ENCODE measurements around the gene FAM9B. TPM values are rescaled to one million over a fixed set of nuclear protein-coding genes. Genes with fewer than 3 reads are reported as not detected.

FAM9B gene
- total RNA-seq, 1 experiment from 2014 or later = not detected

DNA sequence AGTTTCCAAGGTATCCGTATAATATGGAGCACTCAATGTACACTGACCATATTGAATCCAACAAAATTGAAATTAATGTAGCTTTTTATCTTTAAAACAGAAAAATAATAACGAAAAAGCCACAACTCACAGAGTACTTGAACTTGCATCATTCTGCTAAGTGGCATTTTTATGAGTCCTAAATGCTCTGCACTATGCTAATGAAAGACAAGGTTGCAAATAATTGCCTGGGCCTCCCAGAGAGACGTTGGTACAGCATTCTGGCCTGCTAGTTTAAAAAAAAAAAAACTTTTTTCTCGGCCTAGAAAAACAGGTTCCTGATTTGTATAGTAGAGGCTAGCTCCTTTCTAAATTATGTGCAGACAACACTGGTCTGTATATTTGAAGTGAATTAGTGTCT is 4.3 kb upstream of the FAM9B start:
- no peaks in the 10 kb centered on the region for H3K9me2 ChIP-seq (ENCODE audit: insufficient read depth)
- no peak overlapping the region for H3K4me2 ChIP-seq
- no peaks in the 10 kb centered on the region for H3F3A ChIP-seq (ENCODE audit: insufficient read depth, low read depth)
- no peak for TF ChIP-seq EZH2 (IDR thresholded peaks at IDR 0.05; ENCODE audit: low read depth)
- ChIA-PET CTCF (no interaction called here), POLR2A (ENCODE audit: unreplicated experiment) (no interaction called here)
- no peaks in the 10 kb centered on the region for H3K4me1 ChIP-seq (replicated peaks; ENCODE audit: insufficient read depth)
- H3K27ac ChIP-seq = no peak overlapping the region
- H4K20me1 ChIP-seq (ENCODE audit: insufficient read depth) = no peaks in the 10 kb centered on the region
- H3K79me2 ChIP-seq (ENCODE audit: low read depth) = no peaks in the 10 kb centered on the region
- H3K36me3 ChIP-seq (ENCODE audit: low read depth) = no peaks in the 10 kb centered on the region
- H3K27me3 ChIP-seq (ENCODE audit: insufficient read depth, low read depth) = no peaks in the 10 kb centered on the region
- H3K4me3 ChIP-seq = no peak overlapping the region
- H3K9me3 ChIP-seq (ENCODE audit: insufficient read depth, low read depth) = no peaks in the 10 kb centered on the region
- DNase-seq = no peak
- no peak overlapping the region for H2AFZ ChIP-seq
- BruUV-seq (replicated peaks) = no TSS peak
- intact Hi-C loops (cut with micrococcal nuclease; ENCODE audit: unreplicated experiment) = no loop called here

DNA sequence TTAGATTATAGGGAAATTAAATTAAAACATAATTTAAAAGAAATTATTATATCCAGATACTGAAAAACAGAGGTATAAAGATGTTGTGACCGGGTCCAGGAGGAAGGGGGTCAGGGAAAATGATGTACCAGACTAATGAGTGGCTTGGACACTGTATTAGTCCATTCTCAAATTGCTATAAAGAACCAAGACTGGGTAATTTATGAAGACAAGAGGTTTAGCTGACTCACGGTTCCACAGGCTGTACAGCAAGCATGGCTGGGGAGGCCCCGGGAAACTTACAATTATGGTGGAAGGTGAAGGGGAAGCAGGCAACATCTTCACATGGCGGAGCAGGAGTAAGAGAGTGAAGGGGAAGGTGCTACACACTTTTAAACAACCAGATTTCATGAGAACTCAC is 3.4 kb upstream of the FAM9B start:
- intact Hi-C loops (cut with micrococcal nuclease; ENCODE audit: unreplicated experiment) = no loop called here
- no peak for TF ChIP-seq EZH2 (IDR thresholded peaks at IDR 0.05; ENCODE audit: low read depth)
- TF ChIP-seq, protein P1, sequence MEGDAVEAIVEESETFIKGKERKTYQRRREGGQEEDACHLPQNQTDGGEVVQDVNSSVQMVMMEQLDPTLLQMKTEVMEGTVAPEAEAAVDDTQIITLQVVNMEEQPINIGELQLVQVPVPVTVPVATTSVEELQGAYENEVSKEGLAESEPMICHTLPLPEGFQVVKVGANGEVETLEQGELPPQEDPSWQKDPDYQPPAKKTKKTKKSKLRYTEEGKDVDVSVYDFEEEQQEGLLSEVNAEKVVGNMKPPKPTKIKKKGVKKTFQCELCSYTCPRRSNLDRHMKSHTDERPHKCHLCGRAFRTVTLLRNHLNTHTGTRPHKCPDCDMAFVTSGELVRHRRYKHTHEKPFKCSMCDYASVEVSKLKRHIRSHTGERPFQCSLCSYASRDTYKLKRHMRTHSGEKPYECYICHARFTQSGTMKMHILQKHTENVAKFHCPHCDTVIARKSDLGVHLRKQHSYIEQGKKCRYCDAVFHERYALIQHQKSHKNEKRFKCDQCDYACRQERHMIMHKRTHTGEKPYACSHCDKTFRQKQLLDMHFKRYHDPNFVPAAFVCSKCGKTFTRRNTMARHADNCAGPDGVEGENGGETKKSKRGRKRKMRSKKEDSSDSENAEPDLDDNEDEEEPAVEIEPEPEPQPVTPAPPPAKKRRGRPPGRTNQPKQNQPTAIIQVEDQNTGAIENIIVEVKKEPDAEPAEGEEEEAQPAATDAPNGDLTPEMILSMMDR (conservative IDR thresholded peaks at IDR 0.05) = no peak
- no peak overlapping the region for H3K4me3 ChIP-seq
- no peaks in the 10 kb centered on the region for H3K27me3 ChIP-seq (ENCODE audit: insufficient read depth, low read depth)
- no peaks in the 10 kb centered on the region for H3K36me3 ChIP-seq (ENCODE audit: low read depth)
- no peak overlapping the region for H3K4me2 ChIP-seq
- ChIA-PET CTCF (no interaction called here), POLR2A (ENCODE audit: unreplicated experiment) (no interaction called here)
- no peak overlapping the region for H2AFZ ChIP-seq
- no peaks in the 10 kb centered on the region for H3K4me1 ChIP-seq (replicated peaks; ENCODE audit: insufficient read depth)
- no TSS peak for BruUV-seq (replicated peaks)
- H3F3A ChIP-seq (ENCODE audit: insufficient read depth, low read depth) = no peaks in the 10 kb centered on the region
- no peak for DNase-seq
- H3K9me2 ChIP-seq (ENCODE audit: insufficient read depth) = no peaks in the 10 kb centered on the region
- no peaks in the 10 kb centered on the region for H3K79me2 ChIP-seq (ENCODE audit: low read depth)
- no peaks in the 10 kb centered on the region for H3K9me3 ChIP-seq (ENCODE audit: insufficient read depth, low read depth)
- H4K20me1 ChIP-seq (ENCODE audit: insufficient read depth) = no peaks in the 10 kb centered on the region
- H3K27ac ChIP-seq = no peak overlapping the region

DNA sequence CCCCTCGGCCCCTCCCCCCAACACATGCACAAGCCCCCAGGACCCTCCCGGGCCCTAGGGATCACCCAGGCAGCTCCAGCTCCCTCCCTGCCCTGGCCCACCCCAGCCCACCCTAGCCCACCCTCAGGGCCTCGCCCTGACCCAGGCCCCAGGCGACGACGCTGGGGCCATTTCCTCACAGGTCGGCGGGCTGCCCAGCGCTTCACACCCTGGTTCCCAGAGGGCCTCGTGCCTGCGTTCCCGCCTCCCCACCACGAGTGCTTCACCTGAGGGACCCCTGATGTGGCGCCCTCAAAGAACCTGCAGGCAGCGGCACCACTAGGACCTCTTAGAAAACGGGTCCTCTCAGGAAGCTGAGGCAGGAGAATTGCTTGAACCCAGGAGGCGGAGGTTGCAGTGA is 341 bp downstream of the FAM9B start:
- Histone ChIP-seq H3K9me3 (ENCODE audit: insufficient read depth, low read depth) (no peaks in the 10 kb centered on the region), H3K27me3 (ENCODE audit: insufficient read depth, low read depth) (no peaks in the 10 kb centered on the region), H3K79me2 (ENCODE audit: low read depth) (no peaks in the 10 kb centered on the region), H3K9me2 (ENCODE audit: insufficient read depth) (no peaks in the 10 kb centered on the region), H2AFZ (0 out of 2 replicates have a peak overlapping the region, but pooled peaks have one; percentile 43), H3K4me3 (no peak overlapping the region; the same call in 1 of the 2 replicates), H4K20me1 (ENCODE audit: insufficient read depth) (no peaks in the 10 kb centered on the region), H3K36me3 (ENCODE audit: low read depth) (no peaks in the 10 kb centered on the region), H3K4me2 (peak overlapping the region; percentile 23; the same call in 1 of the 2 replicates), H3K4me1 (replicated peaks; ENCODE audit: insufficient read depth) (no peaks in the 10 kb centered on the region), H3K27ac (no peak overlapping the region), H3F3A (ENCODE audit: insufficient read depth, low read depth) (no peaks in the 10 kb centered on the region)
- no peak for TF ChIP-seq EZH2 (IDR thresholded peaks at IDR 0.05; ENCODE audit: low read depth)
- TF ChIP-seq, protein P1 (conservative IDR thresholded peaks at IDR 0.05) = no peak
- ChIA-PET CTCF (no interaction called here), POLR2A (ENCODE audit: unreplicated experiment) (no interaction called here)
- DNase-seq = no peak
- intact Hi-C loops (cut with micrococcal nuclease; ENCODE audit: unreplicated experiment) = no loop called here
- BruUV-seq (replicated peaks) = no TSS peak

DNA sequence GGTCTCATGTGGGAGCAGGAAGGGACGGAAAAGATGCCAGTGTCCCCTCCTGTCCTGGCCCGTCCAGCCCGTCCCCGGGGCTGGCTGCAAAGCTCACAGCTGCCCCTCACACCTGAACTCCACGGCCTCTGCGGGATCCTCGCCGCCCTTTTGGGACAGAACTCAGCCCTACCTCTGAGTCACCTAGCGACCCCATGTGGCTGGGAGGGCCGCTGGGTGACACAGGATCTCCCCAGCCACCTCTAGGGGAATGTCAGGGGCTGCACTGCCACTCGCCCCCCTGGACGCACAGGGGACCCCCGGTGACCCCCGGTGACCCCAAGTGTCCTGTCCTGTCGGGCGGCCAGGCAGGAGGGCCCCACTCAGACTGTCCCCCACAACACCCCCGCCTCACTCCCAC is 748 bp downstream of the FAM9B start:
- CTCF ChIA-PET = no interaction called here
- H3K27me3 ChIP-seq (ENCODE audit: insufficient read depth, low read depth) = no peaks in the 10 kb centered on the region
- H4K20me1 ChIP-seq (ENCODE audit: insufficient read depth) = no peaks in the 10 kb centered on the region
- H3K4me3 ChIP-seq = no peak overlapping the region
- intact Hi-C loops (cut with micrococcal nuclease; ENCODE audit: unreplicated experiment) = no loop called here
- no peak overlapping the region for H3K4me2 ChIP-seq
- H3K36me3 ChIP-seq (ENCODE audit: low read depth) = no peaks in the 10 kb centered on the region
- H3K4me1 ChIP-seq (replicated peaks; ENCODE audit: insufficient read depth) = no peaks in the 10 kb centered on the region
- no peaks in the 10 kb centered on the region for H3F3A ChIP-seq (ENCODE audit: insufficient read depth, low read depth)
- no TSS peak for BruUV-seq (replicated peaks)
- DNase-seq = no peak
- H3K9me3 ChIP-seq (ENCODE audit: insufficient read depth, low read depth) = no peaks in the 10 kb centered on the region
- H2AFZ ChIP-seq = no peak overlapping the region
- no peak for TF ChIP-seq EZH2 (IDR thresholded peaks at IDR 0.05; ENCODE audit: low read depth)
- TF ChIP-seq, protein P1 (conservative IDR thresholded peaks at IDR 0.05) = no peak
- H3K9me2 ChIP-seq (ENCODE audit: insufficient read depth) = no peaks in the 10 kb centered on the region
- H3K27ac ChIP-seq = no peak overlapping the region
- H3K79me2 ChIP-seq (ENCODE audit: low read depth) = no peaks in the 10 kb centered on the region
- POLR2A ChIA-PET (ENCODE audit: unreplicated experiment) = no interaction called here

All from PC-9 (cell line).